Esophagus squamous epithelium (tissue), 5 donors: ENCODE results near the gene TRIM69. TPM values are rescaled to one million over a fixed set of nuclear protein-coding genes. Genes with fewer than 3 reads are reported as not detected.
"Not testable (repeated sequence)": the region's sequence is repeated elsewhere in the genome, so short reads cannot be mapped to it uniquely, and the experiment has no call there.

ENCODE experiments used
- DNase-seq: peaks from one replicate; lab custom pipeline; 2025; lab: John Stamatoyannopoulos, UW
- H3K27ac ChIP-seq, 4 donors: fragments of 200-600 bp; sonication (generic); one replicate each; pipeline ENCODE4 v1.5.1; 2016 to 2019; ENCODE audit warnings: mild to moderate bottlenecking in 1 of 4
- H3K27me3 ChIP-seq, 4 donors: fragments of 200-600 bp; sonication (generic); 1 replicate in 3 of 4; 2 replicates in 1 of 4; pipeline versions ENCODE4 v1.5.1 to v1.6.0; 2017 to 2021; ENCODE audit warnings: antibody characterized with exemption in 1 of 4
- H3K36me3 ChIP-seq, 3 donors: fragments of 200-600 bp; sonication (generic); one replicate each; pipeline ENCODE4 v1.5.1; 2016 to 2019
- H3K4me1 ChIP-seq, 3 donors: fragments of 200-600 bp; sonication (generic); one replicate each; pipeline ENCODE4 v1.5.1; 2017 to 2019
- H3K4me3 ChIP-seq, 4 donors: fragments of 200-600 bp; sonication (generic); 1 replicate in 3 of 4; 2 replicates in 1 of 4; pipeline ENCODE4 v1.5.1; 2016 to 2019; ENCODE audit warnings: mild to moderate bottlenecking in 2 of 4, moderate library complexity in 1 of 4
- H3K9me3 ChIP-seq, 3 donors: fragments of 200-600 bp; sonication (generic); one replicate each; pipeline ENCODE4 v1.5.1; 2016 to 2019
- CTCF ChIP-seq, 6 experiments: fragments of 450-650 bp in 4 of 6; fragments of 200-600 bp in 2 of 6; sonication (generic) in 2 of 6; IDR thresholded peaks; one replicate each; pipeline ENCODE4 v1.5.1; 2016 to 2019; ENCODE audit warnings: antibody characterized with exemption in 6 of 6, mild to moderate bottlenecking in 4 of 6, moderate library complexity in 4 of 6
- POLR2A ChIP-seq, 4 donors: fragments of 450-650 bp; IDR thresholded peaks; one replicate each; pipeline ENCODE4 v1.6.1; 2017; ENCODE audit warnings: antibody characterized with exemption in 4 of 4, mild to moderate bottlenecking in 4 of 4, moderate library complexity in 3 of 4
- WGBS, 2 donors: methylation state at CpG; one replicate each; pipeline ENCODE4 v1.1.5; 2018; 5-methylcytosine and 5-hydroxymethylcytosine counted together
- intact Hi-C: fragments of 100-400 bp; cut with DNase I; formaldehyde crosslinking; loops from one replicate; pipeline ENCODE4 v1.15.0; 2022
- total RNA-seq, 4 donors: library from RNA; depleted of rRNA; stranded (reverse); fragments of >200 nt; gene quantifications; one replicate each; pipeline ENCODE4 v1.1.0, GENCODE V29; 2016
- donor health status: DM: yes; HTN: yes; CAD: no.

The TRIM69 gene
- total RNA-seq, 4 donors from 2014 or later = 9.4 to 13.6 (median 11.1) TPM

DNA sequence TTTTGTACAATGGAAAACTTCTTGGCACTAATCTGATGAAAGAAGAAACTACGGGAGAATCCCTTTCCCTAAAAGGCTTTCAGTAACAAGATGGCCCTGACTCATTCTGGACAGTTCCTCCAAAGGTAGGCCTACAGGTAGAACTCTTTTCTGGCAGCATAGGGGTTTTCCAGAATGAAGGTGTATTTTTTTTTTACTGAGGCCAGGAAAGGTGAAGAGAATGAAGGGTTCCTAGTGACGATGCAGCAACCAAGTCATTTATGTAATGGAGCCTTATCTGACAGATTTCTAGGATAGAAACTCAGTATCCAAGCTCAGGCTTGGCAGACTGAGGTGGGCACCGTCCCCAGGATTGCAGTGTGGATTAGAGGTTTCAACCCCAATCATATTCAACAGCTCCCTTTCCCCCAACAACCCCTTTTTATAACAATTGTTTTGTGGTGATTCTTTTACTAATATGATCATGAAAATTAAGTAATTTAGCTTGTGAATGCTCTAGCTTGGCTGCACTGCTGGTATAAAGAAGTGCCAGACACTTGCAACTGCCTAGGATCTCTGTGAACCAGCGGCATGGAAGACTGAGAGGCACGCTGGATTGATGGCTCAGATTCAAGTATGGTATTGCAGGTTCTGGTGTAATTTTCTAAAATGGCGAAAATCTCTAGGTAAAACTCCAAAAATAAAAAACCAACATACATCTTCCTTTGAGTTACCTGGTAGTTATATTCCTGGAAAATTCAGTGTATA is 8.7 kb upstream of the TRIM69 start:
- intact Hi-C loops = no loop called here
- peaks cover 15 to 72% (median 42%) of the 10 kb centered on the region in 3 donors for H3K4me1 ChIP-seq
- 63 to 66% methylated on average over 6 of the region's 6 CpGs for WGBS, 2 donors

GRCh38 chr15:44728232-44728575 is 8.1 kb upstream of the TRIM69 start:
- Histone ChIP-seq H3K27ac (peak overlapping the region; percentile 94 to 100 (median 98)), H3K36me3 (peaks cover 0 to 14% (median 0%) of the 10 kb centered on the region in 3 donors), H3K4me3 (peak overlapping the region; percentile 55 to 95 (median 76)), H3K4me1 (peaks cover 15 to 72% (median 42%) of the 10 kb centered on the region in 3 donors)
- DNase-seq, H3K9me3 ChIP-seq, intact Hi-C loops, H3K27me3 ChIP-seq: not testable (repeated sequence)
- 42 to 46% methylated on average over 5 of the region's 5 CpGs for WGBS, 2 donors

More for the DNA sequence above, 8.7 kb upstream of the TRIM69 start:
- Histone ChIP-seq H3K27ac (peak overlapping the region; percentile 94 to 100 (median 98)), H3K36me3 (peaks cover 0 to 14% (median 0%) of the 10 kb centered on the region in 3 donors), H3K4me3 (no peak overlapping the region), H3K27me3 (no peaks in the 10 kb centered on the region), H3K9me3 (no peaks in the 10 kb centered on the region)
- TF ChIP-seq CTCF (IDR thresholded peaks at IDR 0.05) = no peak
- TF ChIP-seq POLR2A (IDR thresholded peaks at IDR 0.05) = no peak
- DNase-seq = no peak

- TF ChIP-seq CTCF (IDR thresholded peaks at IDR 0.05) = peak in 2 of 6 experiments; percentile 14 to 19
- TF ChIP-seq POLR2A (IDR thresholded peaks at IDR 0.05) = peak in 2 of 4 donors; percentile 85 to 98
- H3K4me3 ChIP-seq = peak overlapping the region; percentile 55 to 95 (median 76)
- no peaks in the 10 kb centered on the region for H3K9me3 ChIP-seq
- H3K27me3 ChIP-seq = no peaks in the 10 kb centered on the region
- peaks cover 15 to 69% (median 42%) of the 10 kb centered on the region in 3 donors for H3K4me1 ChIP-seq
- WGBS, 2 donors = 1 to 3% methylated on average over 18 to 24 of the region's 36 CpGs
- peak overlapping the region; percentile 94 to 100 (median 98) for H3K27ac ChIP-seq
- H3K36me3 ChIP-seq = peaks cover 0 to 14% (median 0%) of the 10 kb centered on the region in 3 donors
- DNase-seq = peak; percentile 86
- intact Hi-C loops = no loop called here
Measured at GRCh38 chr15:44728576-44729407, 7.5 kb upstream of the TRIM69 start.

- Histone ChIP-seq H3K27ac (peak overlapping the region; percentile 94 to 100 (median 98)), H3K9me3 (no peaks in the 10 kb centered on the region), H3K4me3 (peak overlapping the region; percentile 55 to 95 (median 76)), H3K4me1 (peaks cover 15 to 66% (median 42%) of the 10 kb centered on the region in 3 donors), H3K27me3 (no peaks in the 10 kb centered on the region), H3K36me3 (peaks cover 0 to 14% (median 0%) of the 10 kb centered on the region in 3 donors)
- 3 to 4% methylated on average over 15 to 17 of the region's 21 CpGs for WGBS, 2 donors
- intact Hi-C loops = loop anchor here (10.0 kb wide), 1 partner anchor 65 kb away; the partner anchor contains the start of gene SPG11
- no peak for DNase-seq
- no peak for TF ChIP-seq CTCF (IDR thresholded peaks at IDR 0.05)
- no peak for TF ChIP-seq POLR2A (IDR thresholded peaks at IDR 0.05)
Measured at GRCh38 chr15:44729408-44730127, 6.8 kb upstream of the TRIM69 start.

GRCh38 chr15:44734839-44735481 is 1.4 kb upstream of the TRIM69 start:
- H3K4me1 ChIP-seq = peaks cover 0 to 35% (median 20%) of the 10 kb centered on the region in 3 donors
- WGBS, 2 donors = 63 to 71% methylated on average over 2 of the region's 2 CpGs
- no peaks in the 10 kb centered on the region for H3K9me3 ChIP-seq
- intact Hi-C loops = loop anchor here (10.0 kb wide), 1 partner anchor 70 kb away; the partner anchor contains the start of gene SPG11
- DNase-seq = no peak
- H3K36me3 ChIP-seq = peaks cover 0 to 14% (median 0%) of the 10 kb centered on the region in 3 donors
- peak overlapping the region in 3 of 4 donors; percentile 55 to 79 (median 78) for H3K27ac ChIP-seq
- TF ChIP-seq CTCF (IDR thresholded peaks at IDR 0.05) = no peak
- TF ChIP-seq POLR2A (IDR thresholded peaks at IDR 0.05) = no peak
- H3K27me3 ChIP-seq = no peaks in the 10 kb centered on the region
- H3K4me3 ChIP-seq = no peak overlapping the region
